Chondrocyte (in vitro differentiated cells): Measurements from ENCODE around the gene TNFRSF14. TPM values are rescaled to one million over a fixed set of nuclear protein-coding genes. Genes with fewer than 3 reads are reported as not detected.
"Not testable (repeated sequence)": the region's sequence is repeated elsewhere in the genome, so short reads cannot be mapped to it uniquely, and the experiment has no call there.

Source experiments
- DNase-seq: peaks from one replicate; pipeline ENCODE4 v3.0.0; 2021; ENCODE audit warnings: mixed read lengths, low spot score
- H3K27ac Mint-ChIP-seq: one replicate; pipeline ENCODE4 v1.8.0; 2021; ENCODE audit warnings: mild to moderate bottlenecking, moderate library complexity, mixed read lengths; ENCODE audit not compliant: unreplicated experiment
- H3K27me3 Mint-ChIP-seq: 2 replicates; pipeline ENCODE4 v1.8.0; 2021; ENCODE audit warnings: low read depth, mixed read lengths
- H3K36me3 Mint-ChIP-seq: 2 replicates; pipeline ENCODE4 v1.8.0; 2021; ENCODE audit warnings: low read depth, mixed read lengths
- H3K4me1 Mint-ChIP-seq: 2 replicates; pipeline ENCODE4 v1.8.0; 2021; ENCODE audit warnings: low read depth, mild to moderate bottlenecking, mixed read lengths
- H3K4me3 Mint-ChIP-seq: one replicate; pipeline ENCODE4 v1.8.0; 2021; ENCODE audit warnings: mild to moderate bottlenecking, moderate library complexity, mixed read lengths; ENCODE audit not compliant: unreplicated experiment
- H3K9me3 Mint-ChIP-seq: 2 replicates; pipeline ENCODE4 v1.8.0; 2021; ENCODE audit warnings: low read depth, mixed read lengths
- total RNA-seq: library from RNA; stranded (reverse); gene quantifications from 3 replicates; pipeline ENCODE4 v1.2.1, GENCODE V29; 2021
- TF ChIP-seq, protein P1 (sequence below): fragments of 200-600 bp; sonication (generic); IDR thresholded peaks from 2 replicates; pipeline ENCODE4 v1.5.0; 2021; ENCODE audit warnings: antibody characterized with exemption, mild to moderate bottlenecking, moderate library complexity

Gene TNFRSF14
- total RNA-seq, 1 donor from 2014 or later, result 0.95 TPM

DNA sequence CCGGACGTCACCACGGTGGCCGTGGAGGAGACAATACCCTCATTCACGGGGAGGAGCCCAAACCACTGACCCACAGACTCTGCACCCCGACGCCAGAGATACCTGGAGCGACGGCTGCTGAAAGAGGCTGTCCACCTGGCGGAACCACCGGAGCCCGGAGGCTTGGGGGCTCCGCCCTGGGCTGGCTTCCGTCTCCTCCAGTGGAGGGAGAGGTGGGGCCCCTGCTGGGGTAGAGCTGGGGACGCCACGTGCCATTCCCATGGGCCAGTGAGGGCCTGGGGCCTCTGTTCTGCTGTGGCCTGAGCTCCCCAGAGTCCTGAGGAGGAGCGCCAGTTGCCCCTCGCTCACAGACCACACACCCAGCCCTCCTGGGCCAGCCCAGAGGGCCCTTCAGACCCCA lies 7.0 kb downstream of the TNFRSF14 start:
- DNase-seq, result no peak
- peaks cover 3% of the 10 kb centered on the region for H3K4me1 Mint-ChIP-seq
- no peak overlapping the region for H3K4me3 Mint-ChIP-seq
- TF ChIP-seq, protein P1, sequence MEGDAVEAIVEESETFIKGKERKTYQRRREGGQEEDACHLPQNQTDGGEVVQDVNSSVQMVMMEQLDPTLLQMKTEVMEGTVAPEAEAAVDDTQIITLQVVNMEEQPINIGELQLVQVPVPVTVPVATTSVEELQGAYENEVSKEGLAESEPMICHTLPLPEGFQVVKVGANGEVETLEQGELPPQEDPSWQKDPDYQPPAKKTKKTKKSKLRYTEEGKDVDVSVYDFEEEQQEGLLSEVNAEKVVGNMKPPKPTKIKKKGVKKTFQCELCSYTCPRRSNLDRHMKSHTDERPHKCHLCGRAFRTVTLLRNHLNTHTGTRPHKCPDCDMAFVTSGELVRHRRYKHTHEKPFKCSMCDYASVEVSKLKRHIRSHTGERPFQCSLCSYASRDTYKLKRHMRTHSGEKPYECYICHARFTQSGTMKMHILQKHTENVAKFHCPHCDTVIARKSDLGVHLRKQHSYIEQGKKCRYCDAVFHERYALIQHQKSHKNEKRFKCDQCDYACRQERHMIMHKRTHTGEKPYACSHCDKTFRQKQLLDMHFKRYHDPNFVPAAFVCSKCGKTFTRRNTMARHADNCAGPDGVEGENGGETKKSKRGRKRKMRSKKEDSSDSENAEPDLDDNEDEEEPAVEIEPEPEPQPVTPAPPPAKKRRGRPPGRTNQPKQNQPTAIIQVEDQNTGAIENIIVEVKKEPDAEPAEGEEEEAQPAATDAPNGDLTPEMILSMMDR, result no peak
- H3K27ac Mint-ChIP-seq, result no peak overlapping the region
- no peaks in the 10 kb centered on the region for H3K9me3 Mint-ChIP-seq
- H3K27me3 Mint-ChIP-seq, result no peaks in the 10 kb centered on the region
- no peaks in the 10 kb centered on the region for H3K36me3 Mint-ChIP-seq

DNA sequence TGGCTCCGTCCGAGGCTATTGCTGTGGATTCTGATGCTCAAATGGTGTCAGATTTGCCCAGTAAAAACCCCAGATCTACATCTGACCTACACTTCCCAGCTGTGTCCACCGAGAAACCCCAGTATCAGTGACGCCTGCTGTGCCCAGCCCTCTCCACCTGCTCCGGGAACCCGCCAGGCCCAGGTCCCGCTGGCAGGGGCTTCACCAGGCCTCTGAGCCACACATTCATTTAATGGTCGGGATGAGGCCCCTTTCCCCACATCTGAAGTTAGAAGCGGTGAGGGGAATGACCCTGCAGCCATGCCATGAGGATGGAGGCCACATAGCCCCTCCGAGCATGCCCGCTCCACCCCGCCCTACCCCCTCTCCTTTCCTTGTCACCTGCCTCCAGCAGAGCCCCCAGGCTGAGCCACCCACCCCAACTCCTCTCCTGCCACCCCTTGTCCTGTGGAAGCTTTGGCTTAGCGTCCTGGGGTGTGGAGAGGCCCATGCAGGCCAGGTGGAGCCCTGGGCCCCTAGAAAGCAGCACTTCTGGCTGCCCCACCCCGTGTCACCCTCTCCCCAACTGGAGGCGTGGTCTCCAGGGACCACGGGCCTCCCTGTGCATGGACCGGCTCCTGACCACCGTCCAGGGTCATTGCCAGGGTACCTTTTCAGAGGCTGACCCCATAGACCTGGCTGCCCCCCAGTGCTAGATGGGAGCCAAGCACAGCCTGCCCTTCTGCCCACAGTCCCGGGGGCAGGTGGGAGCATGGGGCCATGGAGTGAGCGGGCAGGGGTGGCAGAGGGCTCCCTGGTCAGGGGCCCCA lies 8.0 kb downstream of the TNFRSF14 start:
- TF ChIP-seq, protein P1, result no peak
- Mint-ChIP-seq H3K36me3 (no peaks in the 10 kb centered on the region), H3K27me3 (no peaks in the 10 kb centered on the region), H3K4me1 (peaks cover 3% of the 10 kb centered on the region), H3K9me3 (no peaks in the 10 kb centered on the region), H3K27ac (no peak overlapping the region), H3K4me3 (no peak overlapping the region)
- no peak for DNase-seq

DNA sequence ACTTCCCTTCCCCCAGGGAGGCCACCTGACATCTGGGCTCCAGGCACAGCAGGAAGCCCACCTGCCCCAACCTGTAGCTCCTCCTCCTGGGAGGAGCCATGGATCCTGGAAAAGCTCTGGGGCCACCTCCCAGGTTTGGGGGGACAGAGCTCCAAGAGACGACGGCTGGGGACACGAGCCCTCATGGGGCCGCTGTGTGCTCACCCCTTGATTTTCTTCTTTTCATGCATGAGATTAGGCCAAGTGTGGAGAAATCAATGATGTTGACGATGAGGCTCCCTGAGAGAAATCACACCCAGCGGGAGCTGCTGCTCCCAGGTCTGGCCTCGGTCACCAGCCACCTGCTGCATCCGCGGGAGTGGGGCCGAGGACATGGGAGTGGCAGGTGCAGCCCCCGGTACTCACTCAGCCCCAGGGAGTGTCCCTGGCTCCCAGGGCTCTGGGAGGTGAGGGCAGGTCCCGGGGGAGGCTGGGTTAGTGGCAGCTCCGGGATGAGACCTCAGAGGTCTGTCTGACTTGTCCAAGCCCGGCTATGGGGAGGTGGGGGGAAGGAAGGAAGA lies 8.7 kb downstream of the TNFRSF14 start:
- H3K36me3 Mint-ChIP-seq, result no peaks in the 10 kb centered on the region
- no peak overlapping the region for H3K4me3 Mint-ChIP-seq
- peaks cover 3% of the 10 kb centered on the region for H3K4me1 Mint-ChIP-seq
- H3K27ac Mint-ChIP-seq, result no peak overlapping the region
- H3K27me3 Mint-ChIP-seq, result no peaks in the 10 kb centered on the region
- no peak for DNase-seq
- no peaks in the 10 kb centered on the region for H3K9me3 Mint-ChIP-seq
- TF ChIP-seq, protein P1, result no peak

DNA sequence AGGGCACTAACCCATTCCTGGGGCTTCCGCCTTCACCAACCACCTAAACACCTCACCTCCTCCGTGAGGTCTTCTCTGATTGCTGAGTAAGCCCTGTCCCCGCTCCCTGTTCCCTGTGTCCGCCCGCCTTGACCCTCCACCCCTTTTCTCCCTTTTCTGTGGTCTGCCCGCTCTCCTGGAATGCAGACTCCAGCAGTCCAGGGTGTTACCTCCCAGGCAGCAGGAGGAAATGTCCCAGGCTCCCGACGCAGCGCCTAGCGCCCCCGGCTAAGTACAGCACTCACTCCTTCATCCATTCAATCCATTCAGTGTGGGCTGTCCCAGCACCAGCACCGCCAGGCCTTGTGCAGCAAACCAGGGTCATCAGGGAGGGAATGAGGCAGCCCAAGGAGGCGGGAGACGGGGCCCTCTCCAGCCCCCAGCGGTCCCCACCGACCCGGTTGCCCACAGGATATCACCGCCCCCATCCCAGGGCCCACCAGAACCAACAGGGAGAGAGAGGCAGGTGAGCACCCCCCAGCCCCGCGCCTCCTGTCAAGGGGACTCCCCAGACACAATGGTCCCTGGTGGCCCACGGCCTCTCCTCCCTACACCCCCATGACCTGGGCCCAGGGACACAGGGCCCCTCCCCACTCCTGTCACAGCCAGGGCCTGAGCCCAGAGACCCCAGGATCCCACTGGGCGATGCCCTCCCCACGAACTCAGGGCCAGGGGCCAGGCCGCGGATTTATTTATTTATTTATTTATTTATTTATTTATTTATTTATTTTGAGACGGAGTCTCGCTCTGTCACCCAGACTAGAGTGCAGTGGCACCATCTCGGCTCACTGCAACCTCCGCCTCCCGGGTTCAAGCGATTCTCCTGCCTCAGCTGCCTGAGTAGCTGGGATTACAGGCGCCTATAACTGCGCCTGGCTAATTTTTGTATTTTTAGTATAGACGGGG lies 10.2 kb downstream of the TNFRSF14 start:
- no peak overlapping the region for H3K4me3 Mint-ChIP-seq
- no peaks in the 10 kb centered on the region for H3K36me3 Mint-ChIP-seq
- peaks cover 3% of the 10 kb centered on the region for H3K4me1 Mint-ChIP-seq
- no peaks in the 10 kb centered on the region for H3K9me3 Mint-ChIP-seq
- peaks cover 3% of the 10 kb centered on the region for H3K27me3 Mint-ChIP-seq
- TF ChIP-seq, protein P1, result no peak
- H3K27ac Mint-ChIP-seq, result no peak overlapping the region
- no peak for DNase-seq

DNA sequence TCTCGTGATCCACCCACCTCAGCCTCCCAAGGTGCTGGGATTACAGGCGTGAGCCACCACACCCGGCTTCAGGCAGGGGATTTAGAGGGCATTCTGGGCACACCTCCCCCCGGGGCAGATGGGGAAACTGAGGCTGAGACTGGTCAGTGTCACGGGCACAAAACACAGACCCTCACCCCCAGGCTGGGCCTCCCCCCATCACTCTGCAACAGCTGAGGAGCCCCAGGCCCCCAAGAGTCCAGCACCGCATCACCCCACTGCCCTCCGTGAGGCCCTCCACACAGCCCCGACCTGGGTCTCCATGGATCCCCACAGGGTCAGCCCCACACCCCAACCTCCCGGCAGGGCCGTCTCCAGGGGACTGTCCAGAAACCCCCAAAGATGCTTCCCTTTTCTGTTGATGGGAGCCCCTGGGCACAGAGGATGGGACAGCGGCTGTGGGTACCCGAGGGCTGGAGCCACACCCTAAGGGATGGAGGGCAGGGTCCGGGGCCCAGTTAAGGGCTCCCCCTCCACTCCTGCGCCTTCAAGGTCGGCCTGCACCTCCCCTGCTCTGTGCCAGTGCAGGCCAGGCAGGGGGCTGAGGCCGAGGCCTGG lies 11.0 kb downstream of the TNFRSF14 start:
- Mint-ChIP-seq H3K27ac (no peak overlapping the region), H3K27me3 (peaks cover 3% of the 10 kb centered on the region), H3K9me3 (no peaks in the 10 kb centered on the region), H3K4me3 (no peak overlapping the region), H3K4me1 (peaks cover 3% of the 10 kb centered on the region), H3K36me3 (no peaks in the 10 kb centered on the region)
- DNase-seq, result no peak
- TF ChIP-seq, protein P1, result no peak

DNA sequence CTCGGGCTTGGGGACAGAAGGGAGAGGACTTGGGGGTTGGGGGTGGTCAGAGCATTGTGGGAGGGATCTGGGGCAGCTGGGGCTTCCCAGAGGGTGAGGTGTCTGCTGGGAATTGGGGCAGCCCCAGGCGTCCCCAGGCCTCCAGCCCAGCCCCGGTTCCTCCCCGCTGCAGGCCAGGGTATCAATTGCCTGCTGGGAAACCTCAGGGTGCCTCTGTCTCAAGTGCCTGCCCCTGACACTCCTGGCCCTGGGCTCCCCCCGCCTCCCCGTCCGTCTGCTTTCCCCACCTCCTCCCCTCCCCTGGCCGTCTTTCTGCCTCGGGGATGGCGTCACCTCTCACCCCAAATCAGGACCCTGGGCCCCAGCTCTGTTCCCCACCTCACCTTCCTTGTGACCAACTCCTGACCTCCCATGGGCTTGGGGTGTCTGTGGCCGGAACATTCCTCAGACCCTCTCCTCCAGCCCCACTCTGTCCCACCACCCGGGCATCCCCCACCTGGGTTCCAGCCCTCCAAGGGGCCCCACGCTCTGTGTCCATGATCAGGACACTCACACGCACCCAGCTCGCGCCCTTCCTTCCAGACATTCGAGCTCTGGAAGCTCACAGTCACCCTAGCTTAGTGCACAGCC lies 12.1 kb downstream of the TNFRSF14 start:
- not testable (repeated sequence) for H3K9me3 Mint-ChIP-seq

More for the DNA sequence above, 12.1 kb downstream of the TNFRSF14 start:
- not testable (repeated sequence) for H3K27ac Mint-ChIP-seq, DNase-seq, H3K36me3 Mint-ChIP-seq, H3K4me3 Mint-ChIP-seq, H3K4me1 Mint-ChIP-seq, H3K27me3 Mint-ChIP-seq
